NB4 (cell line): ENCODE results near the gene SAMM50.

Experiments
- DNase-seq: peaks from one replicate; pipeline ENCODE4 v3.0.0; 2010; ENCODE audit warnings: low read depth
- H3K4me3 ChIP-seq: one replicate; pipeline ENCODE4 v1.5.1; 2011; ENCODE audit warnings: mild to moderate bottlenecking, low read depth, low read length, moderate library complexity
- CTCF ChIP-seq: IDR thresholded peaks from one replicate; pipeline ENCODE4 v1.5.1; 2012; ENCODE audit warnings: low read depth, low read length
- MAX ChIP-seq: IDR thresholded peaks from 2 replicates; pipeline ENCODE4 v1.6.1; 2011; ENCODE audit warnings: low read depth, low read length
- MYC ChIP-seq: IDR thresholded peaks from 2 replicates; pipeline ENCODE4 v1.6.1; 2011; ENCODE audit warnings: low read depth, low read length
- POLR2A ChIP-seq: IDR thresholded peaks from 2 replicates; pipeline ENCODE4 v1.6.1; 2011; ENCODE audit warnings: mild to moderate bottlenecking; ENCODE audit not compliant: insufficient read length; ENCODE audit errors: extremely low read depth

Gene SAMM50

DNA sequence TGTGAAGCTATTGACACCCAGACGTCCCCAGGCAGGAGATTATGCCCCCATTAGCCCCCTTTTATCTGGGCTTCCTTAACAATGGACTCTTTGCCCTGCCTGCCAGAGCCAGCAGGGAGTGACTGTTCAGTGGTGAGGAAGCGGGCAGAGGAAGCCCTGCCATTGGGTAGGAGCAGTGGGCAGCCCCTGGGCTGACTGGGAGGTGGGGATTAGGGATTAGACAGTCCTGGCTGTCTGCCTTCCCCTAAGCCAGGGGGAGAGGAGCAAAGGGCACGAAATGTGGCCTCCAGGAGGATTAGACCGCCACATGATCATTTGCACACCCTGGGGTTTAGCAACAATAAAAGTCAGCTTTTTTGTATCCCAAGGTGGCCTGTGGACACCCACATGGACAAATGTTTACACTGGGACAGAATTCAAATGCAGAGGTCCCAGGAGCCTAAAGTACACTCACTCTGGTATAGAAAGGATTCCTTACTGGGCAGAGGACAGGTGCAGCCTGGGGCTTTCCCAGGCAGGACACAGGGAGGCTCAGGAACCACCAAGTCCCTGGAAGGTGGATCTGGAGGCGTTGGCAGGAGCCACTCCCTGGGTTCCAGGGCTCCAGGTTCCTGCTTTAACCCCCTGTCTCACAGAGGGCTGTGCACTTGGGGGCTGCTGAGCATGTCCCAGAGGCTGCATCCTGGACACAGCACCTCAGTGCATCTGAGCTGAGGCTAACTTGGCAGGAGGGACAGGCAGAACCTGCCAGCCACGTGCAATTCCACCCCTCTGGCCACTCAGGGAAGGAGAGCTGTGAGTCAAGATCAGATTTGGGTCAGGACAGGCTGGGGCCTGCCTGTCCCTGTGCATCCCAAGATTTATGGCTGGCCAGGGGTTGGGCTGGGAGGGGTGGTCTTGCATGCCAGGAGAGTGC is 29.6 kb upstream of the SAMM50 start:
- no peak overlapping the region for H3K4me3 ChIP-seq
- no peak for TF ChIP-seq POLR2A
- no peak for TF ChIP-seq CTCF
- no peak for TF ChIP-seq MYC
- TF ChIP-seq MAX = no peak
- DNase-seq = no peak

DNA sequence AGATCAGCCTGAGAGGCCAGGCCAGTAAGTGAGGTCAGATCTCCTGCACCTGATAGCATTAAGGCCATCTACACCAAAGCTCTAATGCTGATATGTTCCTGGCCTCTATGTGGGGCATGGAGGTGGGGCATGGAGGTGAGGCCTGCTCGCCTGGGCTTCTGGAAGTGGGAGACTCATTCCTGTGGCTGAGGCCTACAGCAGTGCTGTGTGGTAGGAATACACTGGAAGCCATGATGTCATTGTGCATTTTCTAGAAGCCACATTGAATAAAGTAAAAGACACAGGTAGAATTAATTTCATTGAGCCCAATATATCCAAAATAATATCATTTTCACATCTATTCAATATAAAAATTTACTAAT is 28.9 kb upstream of the SAMM50 start:
- no peak for DNase-seq
- no peak for TF ChIP-seq MYC
- TF ChIP-seq CTCF = no peak
- H3K4me3 ChIP-seq = no peak overlapping the region

DNA sequence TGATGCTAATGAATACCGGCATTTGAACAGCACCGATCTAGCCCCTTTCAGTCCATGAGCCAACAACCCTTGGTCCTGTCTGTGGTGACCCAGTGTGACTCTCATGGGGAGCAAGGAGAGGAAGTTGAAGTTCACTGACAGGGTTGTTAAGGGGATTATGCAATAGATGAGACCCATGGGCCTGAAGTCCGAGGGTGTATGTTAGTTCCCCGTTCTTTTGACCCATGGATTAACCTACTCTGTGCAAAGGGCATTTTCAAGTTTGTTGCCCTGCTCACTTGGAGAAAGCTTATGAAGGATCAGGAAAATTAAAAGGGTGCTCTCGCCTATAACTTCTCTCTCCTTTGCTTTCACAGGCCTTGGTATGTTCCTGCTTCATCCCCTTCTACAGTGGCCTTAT is 26.8 kb upstream of the SAMM50 start:
- DNase-seq = peak; percentile 83
- H3K4me3 ChIP-seq = no peak overlapping the region
- TF ChIP-seq CTCF = no peak
- 0 out of 2 replicates have a peak, but pooled peaks have one; percentile 25 for TF ChIP-seq MYC

DNA sequence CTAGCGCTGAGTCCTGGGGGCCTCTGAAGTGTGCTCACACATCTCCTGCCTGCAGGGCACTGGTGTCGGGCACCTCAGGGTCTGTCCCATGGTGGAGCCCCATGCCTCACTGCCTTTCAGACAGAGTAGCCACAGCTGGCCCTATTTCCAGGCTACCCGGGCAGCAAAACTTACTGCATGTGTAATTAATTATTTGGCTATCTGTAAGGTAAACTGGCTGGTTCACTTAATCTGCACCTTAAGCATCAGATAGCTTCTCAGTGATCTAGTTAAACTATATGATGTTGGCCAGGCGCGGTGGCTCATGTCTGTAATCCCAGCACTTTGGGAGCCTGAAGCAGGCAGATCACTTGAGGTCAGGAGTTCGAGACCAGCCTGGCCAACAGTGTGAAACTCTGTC is 26.3 kb upstream of the SAMM50 start:
- TF ChIP-seq MYC (no peak), MAX (no peak), POLR2A (no peak), CTCF (no peak)
- DNase-seq = no peak
- H3K4me3 ChIP-seq = no peak overlapping the region

DNA sequence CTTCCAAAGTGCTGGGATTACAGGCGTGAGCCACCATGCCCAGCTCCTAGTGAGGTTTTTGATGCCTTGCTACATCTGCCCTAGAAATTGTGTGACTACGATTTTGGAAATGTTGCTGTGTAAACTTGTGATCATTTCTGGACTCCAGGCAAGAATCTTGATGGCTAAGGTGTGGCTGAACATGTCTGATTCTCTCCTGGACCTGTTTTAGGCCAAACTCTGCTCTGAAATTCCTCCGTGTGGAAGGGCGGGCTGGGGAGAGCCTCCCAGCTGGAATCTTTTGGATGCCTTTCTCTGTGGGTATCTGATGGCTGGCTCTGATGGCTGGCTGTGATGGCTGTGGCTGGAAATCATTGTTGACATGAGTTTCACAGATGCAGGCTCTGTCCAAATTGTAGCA is 23.5 kb upstream of the SAMM50 start:
- DNase-seq = no peak
- H3K4me3 ChIP-seq = no peak overlapping the region
- no peak for TF ChIP-seq MYC
- TF ChIP-seq POLR2A = no peak
- TF ChIP-seq MAX = no peak
- no peak for TF ChIP-seq CTCF

GRCh38 chr22:43941449-43941848 is 13.8 kb upstream of the SAMM50 start:
- H3K4me3 ChIP-seq = no peak overlapping the region
- no peak for DNase-seq
- no peak for TF ChIP-seq MAX
- no peak for TF ChIP-seq POLR2A
- TF ChIP-seq MYC = no peak
- TF ChIP-seq CTCF = no peak
